Neural cell (in vitro differentiated cells): ENCODE measurements around the gene SH3PXD2A.
"Not testable (repeated sequence)": the region's sequence is repeated elsewhere in the genome, so short reads cannot be mapped to it uniquely, and the experiment has no call there.

ENCODE experiments used
- CTCF ChIP-seq: fragments of 450-650 bp; IDR thresholded peaks from 2 replicates; pipeline ENCODE4 v1.5.1; 2014; ENCODE audit warnings: antibody characterized with exemption, mild to moderate bottlenecking, moderate library complexity; ENCODE audit not compliant: poor library complexity, severe bottlenecking
- EP300 ChIP-seq: fragments of 450-650 bp; conservative IDR thresholded peaks from 2 replicates; pipeline ENCODE4 v1.6.1; 2014; ENCODE audit warnings: antibody characterized with exemption, mild to moderate bottlenecking, moderate library complexity; ENCODE audit not compliant: poor library complexity, severe bottlenecking
- EZH2 ChIP-seq: fragments of 200-600, 300-800 bp; shearing (Covaris generic), sonication (generic); IDR thresholded peaks from 2 replicates; pipeline ENCODE4 v1.6.1; 2014; ENCODE audit warnings: antibody characterized with exemption, low read length, borderline replicate concordance, mild to moderate bottlenecking; ENCODE audit not compliant: insufficient read depth, poor library complexity, severe bottlenecking
- MXI1 ChIP-seq: fragments of 450-650 bp; conservative IDR thresholded peaks from 2 replicates; pipeline ENCODE4 v1.6.1; 2014; ENCODE audit warnings: antibody characterized with exemption, mild to moderate bottlenecking; ENCODE audit not compliant: poor library complexity, severe bottlenecking
- POLR2AphosphoS5 ChIP-seq: IDR thresholded peaks from 2 replicates; pipeline ENCODE4 v1.6.1; 2012
- RAD21 ChIP-seq: fragments of 450-650 bp; conservative IDR thresholded peaks from 2 replicates; pipeline ENCODE4 v1.6.1; 2014; ENCODE audit warnings: antibody characterized with exemption, mild to moderate bottlenecking, moderate library complexity
- SMC3 ChIP-seq: fragments of 450-650 bp; conservative IDR thresholded peaks from 2 replicates; pipeline ENCODE4 v1.6.1; 2014; ENCODE audit warnings: antibody characterized with exemption, mild to moderate bottlenecking, moderate library complexity; ENCODE audit not compliant: poor library complexity
- TAF1 ChIP-seq: IDR thresholded peaks from 2 replicates; pipeline ENCODE4 v1.6.1; 2012; ENCODE audit warnings: low read depth

GRCh38 chr10:103813312-103813711, 42.1 kb downstream of the SH3PXD2A start:
- not testable (repeated sequence) for TF ChIP-seq EZH2, TAF1, CTCF, EP300, POLR2AphosphoS5, RAD21, SMC3, MXI1
